GM12878 (cell line): Measurements from ENCODE around the gene ZBTB7B. TPM values are rescaled to one million over a fixed set of nuclear protein-coding genes. Genes with fewer than 3 reads are reported as not detected.

Experiments used
- ATAC-seq: fragments of 200-7000 bp; cut with Tn5 transposase; 3 replicates; pipeline ENCODE4 v1.9.1; 2020; ENCODE audit warnings: mild to moderate bottlenecking, moderate library complexity
- BruUV-seq: library from RNA; stranded (reverse); fragments of 400-500 nt; replicated peaks from 2 replicates; lab custom pipeline; 2021; lab: Mats Ljungman, UMichigan
- CTCF ChIA-PET: fragments of 300-600 bp; sonication (Branson Sonifier 250); formaldehyde crosslinking; extraction: SDS; loops from one replicate; lab custom pipeline; 2021; ENCODE audit warnings: inconsistent platforms; lab: Yijun Ruan, JAX
- POLR2A ChIA-PET: fragments of 350-600 bp; formaldehyde crosslinking; extraction: SDS; loops from one replicate; lab custom pipeline; 2021; ENCODE audit warnings: inconsistent platforms; lab: Charles Lee
- RAD21 ChIA-PET: fragments of 300-600 bp; sonication (Branson Sonifier 250); formaldehyde crosslinking; loops from one replicate; lab custom pipeline; 2023; ENCODE audit warnings: antibody characterized with exemption; ENCODE audit not compliant: unreplicated experiment; lab: Charles Lee
- SMC1A ChIA-PET: fragments of 300-600 bp; sonication (Branson Sonifier 250); formaldehyde crosslinking; loops from one replicate; lab custom pipeline; 2023; ENCODE audit not compliant: unreplicated experiment, uncharacterized antibody; lab: Charles Lee
- DNase-seq: peaks from one replicate; pipeline ENCODE4 v3.0.0-alpha.2; 2011; ENCODE audit warnings: low read depth, low spot score
- FAIRE-seq: peaks from 3 replicates; lab custom pipeline; 2011; peaks lifted over from hg19 to GRCh38; lab: Jason Lieb, UNC
- H2AFZ ChIP-seq: 2 replicates; pipeline ENCODE4 v1.6.0; 2011; ENCODE audit warnings: low read depth, low read length, control low read depth; ENCODE audit not compliant: control insufficient read depth
- H3K27ac ChIP-seq: 2 replicates; pipeline ENCODE4 v1.5.1; 2011; ENCODE audit warnings: control low read depth; ENCODE audit not compliant: control insufficient read depth, insufficient read depth
- H3K27me3 ChIP-seq, 2 experiments: replicated peaks in 1 of 2; 2 replicates each; pipeline versions ENCODE4 v1.6.0 to v1.6.1; 2011; ENCODE audit warnings: low read length in 1 of 2; ENCODE audit not compliant: control insufficient read depth in 2 of 2, insufficient read depth in 2 of 2
- H3K36me3 ChIP-seq, 2 experiments: 2 replicates each; pipeline ENCODE4 v1.5.1; 2011; ENCODE audit warnings: low read length in 1 of 2; ENCODE audit not compliant: control insufficient read depth in 2 of 2, insufficient read depth in 2 of 2
- H3K4me1 ChIP-seq: 2 replicates; pipeline ENCODE4 v1.6.1; 2011; ENCODE audit warnings: mild to moderate bottlenecking, low read length, moderate library complexity, mixed read lengths; ENCODE audit not compliant: control insufficient read depth, insufficient read depth
- H3K4me2 ChIP-seq: 2 replicates; pipeline ENCODE4 v1.6.0; 2011; ENCODE audit warnings: control low read depth; ENCODE audit not compliant: control insufficient read depth, insufficient read depth
- H3K4me3 ChIP-seq: fragments of 200-600 bp; sonication (generic); 2 replicates; pipeline ENCODE4 v1.5.1; 2016
- H3K79me2 ChIP-seq: 2 replicates; pipeline ENCODE4 v1.6.0; 2011; ENCODE audit warnings: low read length; ENCODE audit not compliant: control insufficient read depth, insufficient read depth
- H3K9ac ChIP-seq: 2 replicates; pipeline ENCODE4 v1.8.0; 2011; ENCODE audit warnings: low read length, control low read depth, mixed read lengths; ENCODE audit not compliant: control insufficient read depth, insufficient read depth
- H3K9me3 ChIP-seq: replicated peaks from 3 replicates; pipeline ENCODE4 v1.5.1; 2011; ENCODE audit warnings: mild to moderate bottlenecking, low read length; ENCODE audit not compliant: control insufficient read depth, insufficient read depth
- H4K20me1 ChIP-seq: 2 replicates; pipeline ENCODE4 v1.6.0; 2011; ENCODE audit not compliant: control insufficient read depth, insufficient read depth
- ATF7 ChIP-seq: fragments of 450-650 bp; IDR thresholded peaks from 2 replicates; pipeline ENCODE4 v1.6.1; 2016; ENCODE audit warnings: low read depth, mild to moderate bottlenecking
- BRCA1 ChIP-seq: IDR thresholded peaks from 2 replicates; pipeline ENCODE4 v1.6.1; 2011; ENCODE audit warnings: low read depth, low read length, improper control_type of control experiment
- CHD1 ChIP-seq: IDR thresholded peaks from 2 replicates; pipeline ENCODE4 v1.6.1; 2012; ENCODE audit warnings: low read depth, low read length, improper control_type of control experiment
- CHD4 ChIP-seq: fragments of 200-600 bp; sonication (generic); IDR thresholded peaks from 2 replicates; pipeline ENCODE4 v1.6.1; 2016; ENCODE audit warnings: mild to moderate bottlenecking
- EGR1 ChIP-seq, 2 experiments: IDR thresholded peaks; 1 replicate in 1 of 2; 2 replicates in 1 of 2; pipeline ENCODE4 v1.6.1; 2011 to 2012; ENCODE audit warnings: low read depth in 2 of 2, low read length in 2 of 2, borderline replicate concordance in 1 of 2, mild to moderate bottlenecking in 1 of 2, moderate library complexity in 1 of 2
- EZH2 ChIP-seq: IDR thresholded peaks from 2 replicates; pipeline ENCODE4 v1.6.1; 2012; ENCODE audit warnings: low read depth, mild to moderate bottlenecking, control low read depth, inconsistent platforms, low read length, borderline replicate concordance; ENCODE audit not compliant: control insufficient read depth
- GABPA ChIP-seq: IDR thresholded peaks from 2 replicates; pipeline ENCODE4 v1.6.1; 2014; ENCODE audit warnings: antibody characterized with exemption, low read depth, mild to moderate bottlenecking, inconsistent platforms
- JUND ChIP-seq: IDR thresholded peaks from 2 replicates; pipeline ENCODE4 v1.6.1; 2012; ENCODE audit warnings: low read depth, mild to moderate bottlenecking, low read length, improper control_type of control experiment, moderate library complexity
- MLLT1 ChIP-seq: fragments of 450-650 bp; IDR thresholded peaks from 2 replicates; pipeline ENCODE4 v1.6.1; 2016; ENCODE audit warnings: mild to moderate bottlenecking
- MXI1 ChIP-seq: fragments of 150-350 bp; IDR thresholded peaks from 2 replicates; pipeline ENCODE4 v1.6.1; 2011; ENCODE audit warnings: low read depth, mild to moderate bottlenecking, inconsistent platforms, low read length, improper control_type of control experiment
- POLR2AphosphoS5 ChIP-seq: IDR thresholded peaks from 2 replicates; pipeline ENCODE4 v1.6.1; 2011; ENCODE audit warnings: mild to moderate bottlenecking, low read length, inconsistent platforms
- STAT3 ChIP-seq: IDR thresholded peaks from 2 replicates; pipeline ENCODE4 v1.6.1; 2011; ENCODE audit warnings: low read depth, low read length, improper control_type of control experiment
- YBX1 ChIP-seq: fragments of 450-650 bp; IDR thresholded peaks from 2 replicates; pipeline ENCODE4 v1.6.1; 2016; ENCODE audit warnings: antibody characterized with exemption
- ZNF274 ChIP-seq: IDR thresholded peaks from one replicate; pipeline ENCODE4 v1.8.0; 2011; ENCODE audit not compliant: insufficient read length, insufficient read depth
- ZSCAN29 ChIP-seq: fragments of 450-650 bp; IDR thresholded peaks from 2 replicates; pipeline ENCODE4 v1.6.1; 2017; ENCODE audit warnings: mild to moderate bottlenecking, moderate library complexity
- WGBS: methylation state at CpG from one replicate; pipeline ENCODE4 v1.1.6; 2016; ENCODE audit warnings: low lambda C conversion rate; ENCODE audit not compliant: insufficient replicate concordance, insufficient coverage; ENCODE audit errors: missing lambda C conversion rate; 5-methylcytosine and 5-hydroxymethylcytosine counted together
- in situ Hi-C: fragments of 300-500 bp; cut with MboI; formaldehyde crosslinking; loops from 9 replicates; pipeline ENCODE4 v1.14.3; 2018; ENCODE audit warnings: mixed read lengths
- intact Hi-C: fragments of 100-400 bp; cut with micrococcal nuclease; formaldehyde crosslinking; loops from one replicate; pipeline ENCODE4 v1.14.2; 2022; ENCODE audit not compliant: unreplicated experiment
- polyA plus RNA-seq, 11 experiments: library from polyadenylated mRNA; depleted of rRNA in 4 of 11; unstranded in 6 of 11; stranded (reverse) in 5 of 11; fragments of >200 nt; fragmentation: Nextera tagmentation in 4 of 11; fragmentation: Illumina TruSeq in 1 of 11; extraction: Ambion mirVana in 4 of 11; extraction: Trizol in 1 of 11; gene quantifications; 1 replicate in 1 of 11; 2 replicates in 10 of 11; pipeline versions ENCODE4 v1.2.1 to v1.2.3, GENCODE V29; 2011 to 2016; ENCODE audit warnings: inconsistent platforms in 2 of 11, missing spikeins in 2 of 11, low read depth in 1 of 11
- total RNA-seq, 4 experiments: library from RNA; depleted of rRNA in 3 of 4; stranded (reverse); fragments of >200 nt in 3 of 4; fragmentation: Illumina TruSeq in 1 of 4; extraction: Trizol in 1 of 4; gene quantifications; 2 replicates each; pipeline versions ENCODE4 v1.2.1 to v1.2.3, GENCODE V29; 2013 to 2021
- TF ChIP-seq, protein P1 (sequence below): IDR thresholded peaks from 2 replicates; pipeline ENCODE4 v1.6.1; 2011; ENCODE audit warnings: low read depth, low read length, improper control_type of control experiment, borderline replicate concordance
- TF ChIP-seq, protein P2 (sequence below): fragments of 150-350 bp; IDR thresholded peaks from 2 replicates; pipeline ENCODE4 v1.6.1; 2014; ENCODE audit warnings: mild to moderate bottlenecking, low read depth, low read length

The ZBTB7B gene
- total and polyA plus RNA-seq, 10 of the 15 experiments (the other 5 are each of a cell fraction or from before 2014, with no cell fraction given) = 0.11 to 44.9 (median 11.3) TPM

DNA sequence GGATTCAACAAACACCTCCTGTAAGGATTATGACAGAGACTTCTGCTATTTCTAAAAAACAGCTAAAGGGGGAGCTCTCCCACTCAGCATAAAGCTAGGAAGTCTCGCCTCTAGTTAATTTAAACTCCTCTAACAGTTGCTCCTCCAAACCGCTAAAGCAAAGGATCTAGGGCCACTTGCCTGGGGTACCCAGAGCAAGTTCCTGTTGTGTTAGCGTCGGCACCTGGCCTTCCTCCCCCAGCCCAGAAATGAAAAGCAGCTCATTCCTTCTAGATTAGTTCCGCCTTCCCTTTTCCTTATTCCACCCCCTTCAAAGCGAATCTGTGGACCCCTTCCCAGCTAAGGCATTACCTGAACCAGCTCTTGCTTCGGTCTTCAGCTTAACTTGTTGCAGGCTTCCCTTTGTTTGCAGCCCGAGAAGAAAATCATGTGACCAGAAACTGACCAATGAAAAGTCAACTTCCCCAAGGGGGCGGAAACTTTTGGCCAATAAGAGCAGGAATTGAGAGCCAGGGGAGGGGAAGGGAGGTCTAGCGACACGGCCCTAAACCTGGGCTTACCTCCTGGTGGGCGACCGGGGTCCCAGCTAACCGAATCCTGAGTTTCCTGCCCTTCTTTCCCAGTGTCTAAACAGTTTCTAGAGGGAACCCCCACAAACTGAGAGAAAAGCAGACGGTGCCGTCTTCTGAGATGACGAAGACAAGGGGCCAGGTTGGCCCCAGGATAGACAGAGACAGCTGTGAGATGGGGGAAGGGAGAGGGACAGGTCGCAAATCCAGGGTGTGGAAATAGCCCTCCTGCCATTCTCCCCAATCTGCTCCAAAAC is 46.7 kb upstream of the ZBTB7B start, which contains the start of gene PBXIP1 (continued):
- no peak; the same call in none of the 2 replicates for TF ChIP-seq POLR2AphosphoS5
- TF ChIP-seq CHD4 = no peak
- TF ChIP-seq BRCA1 = no peak
- no peak for TF ChIP-seq JUND
- no peak for TF ChIP-seq YBX1
- TF ChIP-seq, protein P1, sequence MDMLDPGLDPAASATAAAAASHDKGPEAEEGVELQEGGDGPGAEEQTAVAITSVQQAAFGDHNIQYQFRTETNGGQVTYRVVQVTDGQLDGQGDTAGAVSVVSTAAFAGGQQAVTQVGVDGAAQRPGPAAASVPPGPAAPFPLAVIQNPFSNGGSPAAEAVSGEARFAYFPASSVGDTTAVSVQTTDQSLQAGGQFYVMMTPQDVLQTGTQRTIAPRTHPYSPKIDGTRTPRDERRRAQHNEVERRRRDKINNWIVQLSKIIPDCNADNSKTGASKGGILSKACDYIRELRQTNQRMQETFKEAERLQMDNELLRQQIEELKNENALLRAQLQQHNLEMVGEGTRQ = peak; percentile 55

DNA sequence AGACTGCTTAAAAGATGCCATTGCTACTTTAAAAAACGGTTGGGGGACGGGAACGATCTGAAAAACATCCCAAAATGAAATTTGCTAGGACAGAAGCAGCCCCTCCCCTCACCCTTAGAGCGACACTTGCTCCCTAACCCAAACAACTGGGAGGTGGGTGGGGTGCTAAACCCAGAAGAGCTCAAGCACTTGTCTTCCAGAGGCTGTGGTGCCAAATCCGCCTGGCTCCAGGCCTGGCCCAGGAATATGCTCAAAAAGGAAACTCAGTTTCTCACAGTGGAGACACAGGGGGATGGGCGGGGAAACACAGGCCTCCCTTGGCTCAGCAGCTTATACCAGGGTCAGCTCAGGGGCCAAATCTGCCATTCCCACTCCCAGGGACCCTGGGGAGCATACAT is 46.1 kb upstream of the ZBTB7B start:
- no peaks in the 10 kb centered on the region for H3K9me3 ChIP-seq
- TSS peak; percentile 72 for BruUV-seq
- peak overlapping the region; percentile 72; the same call in 1 of the 2 replicates for H3K27ac ChIP-seq
- peaks cover 3 to 5% of the 10 kb centered on the region in 2 experiments; a peak in 2 of 4 replicates for H3K36me3 ChIP-seq
- DNase-seq = no peak
- no peaks in the 10 kb centered on the region for H3K27me3 ChIP-seq
- FAIRE-seq = no peak
- in situ Hi-C loops = no loop called here
- peak overlapping the region; percentile 57 for H2AFZ ChIP-seq
- ATAC-seq = no peak
- ChIA-PET POLR2A (interaction anchor here (1.0 to 12.3 kb wide), 7 partner anchors 16 to 82 kb away, joined by 4 to 140 read pairs (median 10); partner anchors contain the start of genes CKS1B, FLAD1, PMVK and SHC1), SMC1A (interaction anchor here (0.7 to 2.5 kb wide), 11 partner anchors 14 to 397 kb away, joined by 3 to 21 read pairs (median 5); partner anchors contain the start of genes FLAD1, PMVK and SHC1), RAD21 (interaction anchor here (1.0 to 2.6 kb wide), 9 partner anchors 17 to 165 kb away, joined by 3 to 10 read pairs (median 6); partner anchors contain the start of genes ADAM15, FLAD1 and PMVK), CTCF (interaction anchor here (0.8 to 2.8 kb wide), 11 partner anchors 9 to 397 kb away, joined by 3 to 17 read pairs (median 4); partner anchors contain the start of genes ADAM15, FLAD1, LENEP and SHC1)
- peak overlapping the region; percentile 81; the same call in 1 of the 2 replicates for H3K4me3 ChIP-seq
- intact Hi-C loops = no loop called here
- H3K79me2 ChIP-seq = peaks cover 25% of the 10 kb centered on the region
- peak overlapping the region; percentile 93 for H3K4me2 ChIP-seq
- 51% methylated on average over 6 of the region's 6 CpGs for WGBS
- H3K9ac ChIP-seq = peak overlapping the region; percentile 30; the same call in 1 of the 2 replicates
- H3K4me1 ChIP-seq = peaks cover 33% of the 10 kb centered on the region
- H4K20me1 ChIP-seq = no peaks in the 10 kb centered on the region
- TF ChIP-seq ZSCAN29 (no peak), GABPA (no peak), MLLT1 (no peak), CHD1 (no peak), POLR2AphosphoS5 (no peak), EZH2 (no peak), ATF7 (no peak), EGR1 (IDR thresholded peaks at IDR 0.05; ENCODE audit: borderline replicate concordance in 1 of 2, low read depth in 2 of 2, low read length in 2 of 2) (no peak), STAT3 (no peak), MXI1 (no peak), BRCA1 (no peak), ZNF274 (no peak)
- TF ChIP-seq, protein P2, sequence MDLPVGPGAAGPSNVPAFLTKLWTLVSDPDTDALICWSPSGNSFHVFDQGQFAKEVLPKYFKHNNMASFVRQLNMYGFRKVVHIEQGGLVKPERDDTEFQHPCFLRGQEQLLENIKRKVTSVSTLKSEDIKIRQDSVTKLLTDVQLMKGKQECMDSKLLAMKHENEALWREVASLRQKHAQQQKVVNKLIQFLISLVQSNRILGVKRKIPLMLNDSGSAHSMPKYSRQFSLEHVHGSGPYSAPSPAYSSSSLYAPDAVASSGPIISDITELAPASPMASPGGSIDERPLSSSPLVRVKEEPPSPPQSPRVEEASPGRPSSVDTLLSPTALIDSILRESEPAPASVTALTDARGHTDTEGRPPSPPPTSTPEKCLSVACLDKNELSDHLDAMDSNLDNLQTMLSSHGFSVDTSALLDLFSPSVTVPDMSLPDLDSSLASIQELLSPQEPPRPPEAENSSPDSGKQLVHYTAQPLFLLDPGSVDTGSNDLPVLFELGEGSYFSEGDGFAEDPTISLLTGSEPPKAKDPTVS = no peak
